ENCODE results near the gene BLMH.

The BLMH gene

DNA sequence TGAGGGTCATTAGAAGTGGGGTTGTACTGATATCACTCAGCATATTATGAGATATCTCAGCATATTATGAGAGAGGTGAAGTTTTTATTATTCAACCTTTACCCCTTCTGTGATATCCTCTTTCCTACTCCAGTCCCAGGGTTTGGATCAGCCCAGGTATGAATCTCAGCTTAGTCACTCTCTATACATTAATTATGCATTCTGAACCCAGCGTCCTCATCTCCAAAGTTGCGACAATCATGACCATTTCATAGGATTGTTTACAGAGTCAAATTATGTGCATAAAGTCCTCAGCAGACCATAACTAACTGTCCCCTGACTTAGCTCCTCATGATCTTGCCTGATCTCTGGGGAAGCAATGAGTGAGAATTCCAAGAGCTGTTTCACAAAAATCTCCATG lies 20.5 kb upstream of the BLMH start:
- no peak for TF ChIP-seq CTCF (conservative IDR thresholded peaks at IDR 0.05; ENCODE audit: low read depth, low read length)
- Histone ChIP-seq H4K20me1 (ENCODE audit: insufficient read depth) (no peaks in the 10 kb centered on the region), H3K79me2 (ENCODE audit: insufficient read depth, low read depth) (no peaks in the 10 kb centered on the region), H3K4me2 (no peak overlapping the region), H2AFZ (ENCODE audit: low read depth) (no peak overlapping the region), H3K4me1 (ENCODE audit: low read depth, poor library complexity, severe bottlenecking) (no peaks in the 10 kb centered on the region), H3K36me3 (ENCODE audit: insufficient read depth) (no peaks in the 10 kb centered on the region), H3K9ac (no peak overlapping the region), H3K4me3 (IDR thresholded peaks at IDR 0.05; ENCODE audit: insufficient read depth, low read depth, low read length) (no peak overlapping the region), H3K27me3 (ENCODE audit: insufficient read depth, low read depth) (no peaks in the 10 kb centered on the region), H3K27ac (no peak overlapping the region)

- Histone ChIP-seq H4K20me1 (ENCODE audit: insufficient read depth) (no peaks in the 10 kb centered on the region), H3K4me3 (IDR thresholded peaks at IDR 0.05; ENCODE audit: insufficient read depth, low read depth, low read length) (no peak overlapping the region), H2AFZ (ENCODE audit: low read depth) (no peak overlapping the region), H3K9ac (no peak overlapping the region), H3K27ac (no peak overlapping the region), H3K79me2 (ENCODE audit: insufficient read depth, low read depth) (no peaks in the 10 kb centered on the region), H3K36me3 (ENCODE audit: insufficient read depth) (no peaks in the 10 kb centered on the region), H3K27me3 (ENCODE audit: insufficient read depth, low read depth) (no peaks in the 10 kb centered on the region), H3K4me1 (ENCODE audit: low read depth, poor library complexity, severe bottlenecking) (no peaks in the 10 kb centered on the region), H3K4me2 (no peak overlapping the region)
- no peak for TF ChIP-seq CTCF (conservative IDR thresholded peaks at IDR 0.05; ENCODE audit: low read depth, low read length)
Observed at GRCh38 chr17:30310562-30310961, 18.8 kb upstream of the BLMH start.

GRCh38 chr17:30309591-30309990 lies 17.8 kb upstream of the BLMH start:
- H3K4me3 ChIP-seq (IDR thresholded peaks at IDR 0.05; ENCODE audit: insufficient read depth, low read depth, low read length), result no peak overlapping the region
- TF ChIP-seq CTCF (conservative IDR thresholded peaks at IDR 0.05; ENCODE audit: low read depth, low read length), result no peak
- no peaks in the 10 kb centered on the region for H3K4me1 ChIP-seq (ENCODE audit: low read depth, poor library complexity, severe bottlenecking)
- H3K27me3 ChIP-seq (ENCODE audit: insufficient read depth, low read depth), result no peaks in the 10 kb centered on the region
- no peaks in the 10 kb centered on the region for H3K79me2 ChIP-seq (ENCODE audit: insufficient read depth, low read depth)
- H3K4me2 ChIP-seq, result no peak overlapping the region
- H3K27ac ChIP-seq, result no peak overlapping the region
- H3K9ac ChIP-seq, result no peak overlapping the region
- no peak overlapping the region for H2AFZ ChIP-seq (ENCODE audit: low read depth)
- H4K20me1 ChIP-seq (ENCODE audit: insufficient read depth), result no peaks in the 10 kb centered on the region
- no peaks in the 10 kb centered on the region for H3K36me3 ChIP-seq (ENCODE audit: insufficient read depth)

GRCh38 chr17:30308406-30308805 lies 16.7 kb upstream of the BLMH start:
- no peak overlapping the region for H3K9ac ChIP-seq
- no peak for TF ChIP-seq CTCF (conservative IDR thresholded peaks at IDR 0.05; ENCODE audit: low read depth, low read length)
- no peak overlapping the region for H3K27ac ChIP-seq
- H2AFZ ChIP-seq (ENCODE audit: low read depth), result no peak overlapping the region
- no peak overlapping the region for H3K4me3 ChIP-seq (IDR thresholded peaks at IDR 0.05; ENCODE audit: insufficient read depth, low read depth, low read length)
- H3K79me2 ChIP-seq (ENCODE audit: insufficient read depth, low read depth), result no peaks in the 10 kb centered on the region
- H3K27me3 ChIP-seq (ENCODE audit: insufficient read depth, low read depth), result no peaks in the 10 kb centered on the region
- no peaks in the 10 kb centered on the region for H4K20me1 ChIP-seq (ENCODE audit: insufficient read depth)
- no peaks in the 10 kb centered on the region for H3K4me1 ChIP-seq (ENCODE audit: low read depth, poor library complexity, severe bottlenecking)
- H3K4me2 ChIP-seq, result no peak overlapping the region
- no peaks in the 10 kb centered on the region for H3K36me3 ChIP-seq (ENCODE audit: insufficient read depth)

- H3K79me2 ChIP-seq (ENCODE audit: insufficient read depth, low read depth), result no peaks in the 10 kb centered on the region
- no peaks in the 10 kb centered on the region for H3K27me3 ChIP-seq (ENCODE audit: insufficient read depth, low read depth)
- H2AFZ ChIP-seq (ENCODE audit: low read depth), result no peak overlapping the region
- no peak overlapping the region for H3K4me3 ChIP-seq (IDR thresholded peaks at IDR 0.05; ENCODE audit: insufficient read depth, low read depth, low read length)
- no peaks in the 10 kb centered on the region for H4K20me1 ChIP-seq (ENCODE audit: insufficient read depth)
- peaks cover 6% of the 10 kb centered on the region for H3K4me1 ChIP-seq (ENCODE audit: low read depth, poor library complexity, severe bottlenecking)
- H3K4me2 ChIP-seq, result no peak overlapping the region
- no peak overlapping the region for H3K9ac ChIP-seq
- H3K27ac ChIP-seq, result no peak overlapping the region
- TF ChIP-seq CTCF (conservative IDR thresholded peaks at IDR 0.05; ENCODE audit: low read depth, low read length), result no peak
- no peaks in the 10 kb centered on the region for H3K36me3 ChIP-seq (ENCODE audit: insufficient read depth)
Observed at GRCh38 chr17:30304778-30305177, 13.0 kb upstream of the BLMH start.
